Left lung (tissue), 10 donors: ENCODE data around the gene LIMS1. TPM values are rescaled to one million over a fixed set of nuclear protein-coding genes. Genes with fewer than 3 reads are reported as not detected.

Source experiments
- ATAC-seq: fragments of 200-7000 bp; cut with Tn5 transposase; one replicate; pipeline ENCODE4 v1.9.1; 2020; ENCODE audit warnings: moderate library complexity
- DNase-seq, 4 donors: peaks; one replicate each; pipeline ENCODE4 v3.0.0-alpha.2; 2013 to 2020
- H3K27ac ChIP-seq, 2 donors: fragments of 200-600 bp; sonication (generic) in 1 of 2; one replicate each; pipeline versions ENCODE4 v1.5.0 to v1.8.0; 2020 to 2021
- H3K27me3 ChIP-seq, 2 donors: fragments of 200-600 bp; sonication (generic) in 1 of 2; one replicate each; pipeline versions ENCODE4 v1.5.0 to v1.8.0; 2020 to 2021
- H3K36me3 ChIP-seq, 2 donors: fragments of 200-600 bp; sonication (generic) in 1 of 2; one replicate each; pipeline versions ENCODE4 v1.5.0 to v1.8.0; 2020 to 2021
- H3K4me1 ChIP-seq, 2 donors: fragments of 200-600 bp; one replicate each; pipeline ENCODE4 v1.8.0; 2021
- H3K4me3 ChIP-seq, 2 donors: fragments of 200-600 bp; sonication (generic) in 1 of 2; one replicate each; pipeline versions ENCODE4 v1.5.0 to v1.8.0; 2020 to 2021; ENCODE audit warnings: mild to moderate bottlenecking in 1 of 2
- H3K9me3 ChIP-seq, 2 donors: fragments of 200-600 bp; sonication (generic) in 1 of 2; one replicate each; pipeline versions ENCODE4 v1.5.0 to v1.8.0; 2020 to 2021
- intact Hi-C, 2 donors: fragments of 100-400 bp; cut with DNase I; formaldehyde crosslinking; loops; one replicate each; pipeline versions ENCODE4 v1.11.2 to v1.14.2; 2022
- polyA plus RNA-seq, 6 donors: library from polyadenylated mRNA; unstranded; fragments of 120-200 nt; gene quantifications; one replicate each; pipeline ENCODE4 v1.2.1, GENCODE V29; 2013; ENCODE audit not compliant: insufficient read length in 6 of 6
- total RNA-seq, 2 donors: library from RNA; stranded (reverse); fragmentation: NEBNext Ultra II Directional; extraction: Animal tissue kit (Norgen Biotek cat#: 25700); gene quantifications; one replicate each; pipeline ENCODE4 v1.2.1, GENCODE V29; 2021
- TF ChIP-seq, protein P1 (sequence below), 2 donors: fragments of 200-600 bp; sonication (generic) in 1 of 2; IDR thresholded peaks; one replicate each; pipeline versions ENCODE4 v1.5.0 to v1.8.0; 2021; ENCODE audit warnings: antibody characterized with exemption in 2 of 2
- donor health status: DM: no; HTN: yes; CAD: no.
- donor health status: DM: no; HTN: no; CAD: no.

The LIMS1 gene
- total and polyA plus RNA-seq, 8 donors: 63.2 to 122 (median 70.4) TPM

DNA sequence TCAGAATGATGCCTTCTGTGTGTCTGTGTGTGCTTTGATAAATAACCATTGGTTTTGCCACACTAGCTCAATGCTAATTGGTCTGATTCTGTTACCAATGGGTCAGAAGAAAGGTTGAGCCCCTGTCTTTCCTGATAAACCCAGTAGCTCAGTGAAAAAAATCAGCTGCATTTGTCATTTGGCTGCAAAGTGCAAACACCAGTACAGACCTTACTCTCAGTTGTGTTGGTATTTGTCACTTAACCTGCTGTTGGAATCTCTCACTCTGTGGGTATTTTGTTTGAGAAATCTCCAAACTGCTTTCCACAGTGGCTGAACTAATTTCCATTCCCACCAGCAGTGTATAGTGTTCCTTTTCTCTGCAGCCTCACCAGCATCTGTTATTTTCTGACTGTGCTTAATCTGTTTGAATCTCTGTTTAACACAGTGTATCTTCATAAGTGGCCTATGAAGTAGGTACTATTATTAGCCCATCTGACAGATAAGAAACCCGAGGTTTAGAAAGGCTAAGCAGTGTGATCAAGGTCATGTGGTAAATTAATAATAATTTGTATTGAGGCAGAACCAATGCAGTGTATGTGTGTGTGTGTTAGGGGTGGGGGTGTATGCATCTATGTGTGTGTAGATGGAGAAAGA is 26.7 kb downstream of the LIMS1 start:
- ATAC-seq (no peak), DNase-seq (no peak)
- Histone ChIP-seq H3K4me1 (peaks cover 0 to 4% of the 10 kb centered on the region in 2 donors), H3K4me3 (no peak overlapping the region), H3K9me3 (peaks cover 0 to 2% of the 10 kb centered on the region in 2 donors), H3K36me3 (no peaks in the 10 kb centered on the region), H3K27ac (no peak overlapping the region), H3K27me3 (no peaks in the 10 kb centered on the region)
- TF ChIP-seq, protein P1, sequence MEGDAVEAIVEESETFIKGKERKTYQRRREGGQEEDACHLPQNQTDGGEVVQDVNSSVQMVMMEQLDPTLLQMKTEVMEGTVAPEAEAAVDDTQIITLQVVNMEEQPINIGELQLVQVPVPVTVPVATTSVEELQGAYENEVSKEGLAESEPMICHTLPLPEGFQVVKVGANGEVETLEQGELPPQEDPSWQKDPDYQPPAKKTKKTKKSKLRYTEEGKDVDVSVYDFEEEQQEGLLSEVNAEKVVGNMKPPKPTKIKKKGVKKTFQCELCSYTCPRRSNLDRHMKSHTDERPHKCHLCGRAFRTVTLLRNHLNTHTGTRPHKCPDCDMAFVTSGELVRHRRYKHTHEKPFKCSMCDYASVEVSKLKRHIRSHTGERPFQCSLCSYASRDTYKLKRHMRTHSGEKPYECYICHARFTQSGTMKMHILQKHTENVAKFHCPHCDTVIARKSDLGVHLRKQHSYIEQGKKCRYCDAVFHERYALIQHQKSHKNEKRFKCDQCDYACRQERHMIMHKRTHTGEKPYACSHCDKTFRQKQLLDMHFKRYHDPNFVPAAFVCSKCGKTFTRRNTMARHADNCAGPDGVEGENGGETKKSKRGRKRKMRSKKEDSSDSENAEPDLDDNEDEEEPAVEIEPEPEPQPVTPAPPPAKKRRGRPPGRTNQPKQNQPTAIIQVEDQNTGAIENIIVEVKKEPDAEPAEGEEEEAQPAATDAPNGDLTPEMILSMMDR (IDR thresholded peaks at IDR 0.05): no peak
- intact Hi-C loops: loop anchor here in 1 of 2 donors (10.0 kb wide), 1 partner anchor 336 kb away; no protein-coding TSS in a partner anchor

DNA sequence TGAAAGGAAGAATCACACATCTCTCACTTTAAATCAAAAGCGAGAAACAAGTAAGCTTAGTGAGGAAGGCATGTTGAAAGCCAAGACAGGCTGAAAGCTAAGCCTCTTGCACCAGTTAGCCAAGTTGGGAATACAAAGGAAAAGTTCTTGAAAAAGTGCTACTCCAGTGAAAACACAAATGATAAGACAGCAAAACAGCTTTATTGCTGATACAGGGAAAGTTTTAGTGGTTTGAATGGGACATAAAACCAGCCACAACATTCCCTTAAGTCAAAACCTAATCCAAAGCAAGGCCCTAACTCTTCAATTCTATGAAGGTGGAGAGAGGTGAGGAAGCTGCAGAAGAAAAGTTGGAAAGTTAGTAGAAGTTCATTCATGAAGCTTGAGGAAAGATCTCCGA is 28.0 kb downstream of the LIMS1 start:
- TF ChIP-seq, protein P1 (IDR thresholded peaks at IDR 0.05): no peak
- no peaks in the 10 kb centered on the region for H3K27me3 ChIP-seq
- no peak overlapping the region for H3K27ac ChIP-seq
- no peaks in the 10 kb centered on the region for H3K36me3 ChIP-seq
- H3K9me3 ChIP-seq: peaks cover 0 to 2% of the 10 kb centered on the region in 2 donors
- peaks cover 0 to 4% of the 10 kb centered on the region in 2 donors for H3K4me1 ChIP-seq
- intact Hi-C loops: loop anchor here in 1 of 2 donors (10.0 kb wide), 1 partner anchor 337 kb away; no protein-coding TSS in a partner anchor
- no peak overlapping the region for H3K4me3 ChIP-seq
- DNase-seq: no peak
- no peak for ATAC-seq

DNA sequence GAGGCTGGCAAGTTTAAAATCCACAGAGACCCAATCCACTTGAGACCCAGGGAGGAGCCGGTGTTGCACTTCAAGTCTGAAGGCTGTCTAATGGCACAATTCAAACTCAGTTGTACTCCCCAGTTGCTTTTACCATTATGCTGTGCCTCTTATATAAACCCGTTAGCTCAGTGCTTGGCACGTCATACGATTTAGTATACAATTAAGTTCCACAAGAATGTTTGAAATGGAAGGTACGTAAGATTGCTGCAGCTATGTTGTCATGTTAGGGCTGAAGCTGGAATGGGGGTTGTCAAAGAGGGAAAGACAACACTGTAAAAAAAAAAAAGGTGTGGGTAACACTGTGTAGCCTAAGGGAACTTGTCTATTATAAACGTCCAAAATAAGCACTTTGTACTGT is 30.2 kb downstream of the LIMS1 start:
- H3K4me1 ChIP-seq: peaks cover 0 to 4% of the 10 kb centered on the region in 2 donors
- H3K4me3 ChIP-seq: no peak overlapping the region
- intact Hi-C loops: loop anchor here in 1 of 2 donors (10.0 kb wide), 1 partner anchor 340 kb away; no protein-coding TSS in a partner anchor
- TF ChIP-seq, protein P1 (IDR thresholded peaks at IDR 0.05): no peak
- H3K36me3 ChIP-seq: no peaks in the 10 kb centered on the region
- H3K27me3 ChIP-seq: no peaks in the 10 kb centered on the region
- no peak overlapping the region for H3K27ac ChIP-seq
- ATAC-seq (no peak), DNase-seq (no peak)
- peaks cover 0 to 2% of the 10 kb centered on the region in 2 donors for H3K9me3 ChIP-seq

DNA sequence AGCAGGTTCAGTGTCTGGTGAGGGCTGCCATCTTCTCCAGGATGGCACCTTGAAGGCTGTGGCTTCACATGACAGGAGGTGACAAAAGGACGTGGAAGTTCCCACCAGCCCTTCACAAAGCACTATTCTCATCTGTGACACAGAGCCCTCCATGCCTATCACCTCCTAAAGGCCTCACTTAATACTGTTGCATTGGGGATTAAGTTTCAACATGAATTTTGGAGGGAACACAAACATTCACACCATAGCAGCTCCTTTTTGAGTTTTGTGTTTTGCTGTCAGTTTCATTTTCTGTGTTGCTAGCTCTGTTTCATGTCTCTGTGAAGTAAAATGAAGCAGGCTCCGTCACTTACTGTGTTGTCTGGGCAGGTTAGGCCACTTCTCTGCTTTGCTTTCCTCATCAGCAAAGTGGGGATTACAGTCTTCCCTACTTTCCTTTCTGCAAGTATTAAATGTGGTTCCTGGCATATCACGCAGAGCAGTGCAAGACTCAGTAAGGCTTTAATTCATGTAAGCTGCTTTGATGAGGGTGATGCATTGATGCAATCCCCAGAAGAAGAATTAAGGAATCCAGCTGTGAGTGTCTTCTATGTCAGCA is 31.6 kb downstream of the LIMS1 start:
- H3K9me3 ChIP-seq: peaks cover 0 to 2% of the 10 kb centered on the region in 2 donors
- H3K4me3 ChIP-seq: no peak overlapping the region
- intact Hi-C loops: loop anchor here in 1 of 2 donors (10.0 kb wide), 1 partner anchor 341 kb away; no protein-coding TSS in a partner anchor
- H3K27me3 ChIP-seq: no peaks in the 10 kb centered on the region
- H3K27ac ChIP-seq: no peak overlapping the region
- DNase-seq (no peak), ATAC-seq (peak; percentile 44)
- peaks cover 0 to 3% of the 10 kb centered on the region in 2 donors for H3K4me1 ChIP-seq
- H3K36me3 ChIP-seq: no peaks in the 10 kb centered on the region
- TF ChIP-seq, protein P1 (IDR thresholded peaks at IDR 0.05): no peak

DNA sequence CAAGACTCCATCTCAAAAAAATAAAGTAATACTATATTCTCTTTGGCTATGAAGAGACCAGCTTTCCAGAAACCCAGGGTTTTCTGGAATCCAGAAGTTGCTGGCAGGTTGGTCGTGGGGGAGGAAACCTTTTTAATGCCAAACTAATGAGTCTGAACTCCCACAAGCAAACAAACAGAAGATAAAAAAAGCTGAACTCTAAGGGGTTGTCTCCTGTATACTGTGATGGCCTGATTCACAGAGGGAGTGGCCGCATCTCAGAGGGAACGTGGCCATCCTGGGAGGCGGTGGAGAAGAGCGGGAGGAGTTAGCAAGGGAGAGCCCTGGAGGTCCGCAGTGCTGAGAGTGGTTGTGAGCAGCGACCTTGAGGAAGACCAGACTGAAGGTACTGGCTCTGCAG is 36.1 kb downstream of the LIMS1 start:
- no peak for ATAC-seq
- TF ChIP-seq, protein P1 (IDR thresholded peaks at IDR 0.05): no peak

More for the DNA sequence above, 36.1 kb downstream of the LIMS1 start:
- Histone ChIP-seq H3K4me1 (peaks cover 5 to 36% of the 10 kb centered on the region in 2 donors), H3K4me3 (no peak overlapping the region), H3K9me3 (no peaks in the 10 kb centered on the region), H3K27me3 (no peaks in the 10 kb centered on the region), H3K36me3 (no peaks in the 10 kb centered on the region), H3K27ac (no peak overlapping the region)
- intact Hi-C loops: no loop called here
- DNase-seq: no peak
